IMR-90 (cell line): Measurements from ENCODE around the gene ISG20. TPM values are rescaled to one million over a fixed set of nuclear protein-coding genes. Genes with fewer than 3 reads are reported as not detected.

Source experiments
- ATAC-seq: fragments of 200-7000 bp; cut with Tn5 transposase; 2 replicates; pipeline ENCODE4 v1.9.1; 2020; ENCODE audit warnings: low read depth, mild to moderate bottlenecking, moderate library complexity
- BruUV-seq: library from RNA; stranded (reverse); fragments of 400-500 nt; replicated peaks from 2 replicates; lab custom pipeline; 2021; lab: Mats Ljungman, UMichigan
- CTCF ChIA-PET: fragments of 300-600 bp; formaldehyde crosslinking; extraction: SDS; loops from one replicate; lab custom pipeline; 2021; ENCODE audit warnings: antibody characterized with exemption; lab: Yijun Ruan, JAX
- POLR2A ChIA-PET: fragments of 300-600 bp; sonication (Branson Sonifier 250); formaldehyde crosslinking; loops from one replicate; lab custom pipeline; 2022; ENCODE audit warnings: antibody characterized with exemption; ENCODE audit not compliant: unreplicated experiment; lab: Charles Lee
- DNase-seq: peaks from one replicate; pipeline ENCODE4 v3.0.0; 2013
- H2AFZ ChIP-seq: replicated peaks from 2 replicates; pipeline ENCODE3; 2013; ENCODE audit warnings: low read length, mild to moderate bottlenecking; ENCODE audit not compliant: poor library complexity
- H2AK5ac ChIP-seq: 2 replicates; pipeline ENCODE4 v1.6.1; 2013; ENCODE audit warnings: low read depth, low read length, inconsistent platforms
- H2AK9ac ChIP-seq: replicated peaks from 2 replicates; pipeline ENCODE3; 2013; ENCODE audit warnings: mild to moderate bottlenecking, low read depth, low read length, moderate library complexity; ENCODE audit not compliant: poor library complexity
- H2BK120ac ChIP-seq: 2 replicates; pipeline ENCODE4 v1.6.1; 2013; ENCODE audit warnings: low read depth, low read length, inconsistent platforms
- H2BK15ac ChIP-seq: 3 replicates; pipeline ENCODE4 v1.6.1; 2013; ENCODE audit warnings: low read depth, low read length, inconsistent platforms
- H2BK20ac ChIP-seq: 2 replicates; pipeline ENCODE4 v1.6.1; 2013; ENCODE audit warnings: low read depth, mild to moderate bottlenecking, inconsistent platforms, low read length, moderate library complexity
- H2BK5ac ChIP-seq: 2 replicates; pipeline ENCODE4 v1.6.1; 2013; ENCODE audit warnings: mild to moderate bottlenecking, low read depth, low read length, inconsistent platforms; ENCODE audit not compliant: poor library complexity, severe bottlenecking
- H3K14ac ChIP-seq: replicated peaks from 2 replicates; pipeline ENCODE4 v1.6.1; 2013; ENCODE audit warnings: low read depth, low read length, inconsistent platforms
- H3K18ac ChIP-seq: 2 replicates; pipeline ENCODE4 v1.6.1; 2013; ENCODE audit warnings: low read depth, low read length, control low read depth
- H3K23ac ChIP-seq: 2 replicates; pipeline ENCODE4 v1.6.1; 2013; ENCODE audit warnings: low read depth, low read length, inconsistent platforms
- H3K27ac ChIP-seq: 2 replicates; pipeline ENCODE4 v1.5.1; 2013; ENCODE audit warnings: mild to moderate bottlenecking, control low read depth, low read length; ENCODE audit not compliant: insufficient read depth
- H3K27me3 ChIP-seq: 2 replicates; pipeline ENCODE4 v1.6.1; 2013; ENCODE audit warnings: low read length; ENCODE audit not compliant: control insufficient read depth, insufficient read depth
- H3K36me3 ChIP-seq: 2 replicates; pipeline ENCODE4 v1.6.1; 2013; ENCODE audit warnings: low read length, mixed read lengths; ENCODE audit not compliant: control insufficient read depth, insufficient read depth
- H3K4ac ChIP-seq: 2 replicates; pipeline ENCODE4 v1.6.1; 2013; ENCODE audit warnings: low read depth, low read length, inconsistent platforms
- H3K4me1 ChIP-seq: 2 replicates; pipeline ENCODE4 v1.6.1; 2013; ENCODE audit warnings: low read length, mixed read lengths; ENCODE audit not compliant: control insufficient read depth, insufficient read depth
- H3K4me2 ChIP-seq: 2 replicates; pipeline ENCODE4 v1.6.1; 2013; ENCODE audit warnings: low read depth, mild to moderate bottlenecking, control low read depth, low read length, moderate library complexity
- H3K4me3 ChIP-seq: 2 replicates; pipeline ENCODE4 v1.5.1; 2013; ENCODE audit warnings: low read depth, mild to moderate bottlenecking, control low read depth, low read length, moderate library complexity; ENCODE audit not compliant: insufficient read depth
- H3K56ac ChIP-seq: 2 replicates; pipeline ENCODE4 v1.6.1; 2013; ENCODE audit warnings: low read length, inconsistent platforms; ENCODE audit not compliant: insufficient read depth; ENCODE audit errors: extremely low read depth
- H3K79me1 ChIP-seq, 2 experiments: 2 replicates each; pipeline ENCODE4 v1.6.1; 2013; ENCODE audit warnings: low read length in 2 of 2, inconsistent platforms in 1 of 2, low read depth in 1 of 2
- H3K9ac ChIP-seq: 2 replicates; pipeline ENCODE4 v1.6.1; 2013; ENCODE audit warnings: low read depth, low read length, control low read depth
- H3K9me1 ChIP-seq: 2 replicates; pipeline ENCODE4 v1.6.1; 2013; ENCODE audit warnings: low read length, inconsistent platforms; ENCODE audit not compliant: insufficient read depth
- H3K9me3 ChIP-seq: 2 replicates; pipeline ENCODE4 v1.6.1; 2013; ENCODE audit warnings: low read length; ENCODE audit not compliant: control insufficient read depth, insufficient read depth
- H4K20me1 ChIP-seq: 2 replicates; pipeline ENCODE4 v1.6.1; 2013; ENCODE audit warnings: low read length, inconsistent platforms; ENCODE audit not compliant: insufficient read depth
- H4K5ac ChIP-seq: 2 replicates; pipeline ENCODE4 v1.6.1; 2013; ENCODE audit warnings: mild to moderate bottlenecking, low read depth, low read length, control low read depth
- H4K8ac ChIP-seq, 2 experiments: 2 replicates each; pipeline ENCODE4 v1.6.1; 2013; ENCODE audit warnings: low read depth in 2 of 2, low read length in 2 of 2, control low read depth in 1 of 2, inconsistent platforms in 1 of 2
- H4K91ac ChIP-seq: 2 replicates; pipeline ENCODE4 v1.6.1; 2013; ENCODE audit warnings: low read depth, low read length, inconsistent platforms; ENCODE audit not compliant: insufficient read depth
- BHLHE40 ChIP-seq: fragments of 150-350 bp; IDR thresholded peaks from 2 replicates; pipeline ENCODE4 v1.6.1; 2016; ENCODE audit warnings: mild to moderate bottlenecking, low read depth, low read length
- CEBPB ChIP-seq: IDR thresholded peaks from 2 replicates; pipeline ENCODE4 v1.6.1; 2012; ENCODE audit warnings: low read depth, low read length, improper control_type of control experiment
- CHD1 ChIP-seq: IDR thresholded peaks from 2 replicates; pipeline ENCODE4 v1.6.1; 2012; ENCODE audit warnings: low read depth, low read length, improper control_type of control experiment
- FOS ChIP-seq: fragments of 150-350 bp; IDR thresholded peaks from 2 replicates; pipeline ENCODE4 v1.6.1; 2016; ENCODE audit warnings: low read depth, low read length
- MAFK ChIP-seq: IDR thresholded peaks from 2 replicates; pipeline ENCODE4 v1.6.1; 2012; ENCODE audit warnings: low read depth, low read length, improper control_type of control experiment
- MAZ ChIP-seq: IDR thresholded peaks from 2 replicates; pipeline ENCODE4 v1.6.1; 2012; ENCODE audit warnings: low read depth, mild to moderate bottlenecking, low read length, improper control_type of control experiment, moderate library complexity, borderline replicate concordance
- MXI1 ChIP-seq: IDR thresholded peaks from 2 replicates; pipeline ENCODE4 v1.6.1; 2012; ENCODE audit warnings: low read depth, mild to moderate bottlenecking, low read length, moderate library complexity, borderline replicate concordance
- NFE2L2 ChIP-seq: fragments of 150-350 bp; IDR thresholded peaks from 2 replicates; pipeline ENCODE4 v1.6.1; 2016; ENCODE audit warnings: low read depth, mild to moderate bottlenecking, low read length
- RAD21 ChIP-seq: IDR thresholded peaks from 2 replicates; pipeline ENCODE4 v1.6.1; 2012; ENCODE audit warnings: low read length, improper control_type of control experiment
- RCOR1 ChIP-seq: IDR thresholded peaks from 2 replicates; pipeline ENCODE4 v1.6.1; 2012; ENCODE audit warnings: mild to moderate bottlenecking, low read length, improper control_type of control experiment; ENCODE audit not compliant: insufficient replicate concordance
- RFX5 ChIP-seq: IDR thresholded peaks from 2 replicates; pipeline ENCODE4 v1.8.0; 2012; ENCODE audit warnings: low read depth, mild to moderate bottlenecking, low read length, moderate library complexity
- SMC3 ChIP-seq: fragments of 150-350 bp; IDR thresholded peaks from 2 replicates; pipeline ENCODE4 v1.6.1; 2016; ENCODE audit warnings: low read depth, mild to moderate bottlenecking, antibody characterized with exemption, low read length, moderate library complexity
- WGBS, 2 experiments: methylation state at CpG; one replicate each; pipeline versions ENCODE4 v1.1.5 to v1.1.7; 2013; ENCODE audit warnings: missing lambda C conversion rate in 2 of 2; ENCODE audit not compliant: insufficient read length in 1 of 2; ENCODE audit errors: extremely low coverage in 2 of 2; 5-methylcytosine and 5-hydroxymethylcytosine counted together
- dilution Hi-C: fragments of 300-500 bp; cut with HindIII; formaldehyde crosslinking; loops from one replicate; pipeline ENCODE4 v1.14.3; 2018; ENCODE audit warnings: low sequenced_read_pairs; ENCODE audit not compliant: unreplicated experiment
- in situ Hi-C: fragments of 300-500 bp; cut with MboI; formaldehyde crosslinking; loops from 3 replicates; pipeline ENCODE4 v1.14.3; 2019; ENCODE audit warnings: low sequenced_read_pairs, inconsistent platforms, mixed read lengths
- intact Hi-C: fragments of 100-400 bp; cut with micrococcal nuclease; formaldehyde crosslinking; loops from 2 replicates; pipeline ENCODE4 v1.10.0; 2022
- polyA plus RNA-seq, 3 experiments: library from polyadenylated mRNA; depleted of rRNA; stranded (reverse); fragments of >200 nt; gene quantifications; 2 replicates each; pipeline ENCODE4 v1.2.3, GENCODE V29; 2012; ENCODE audit warnings: low replicate concordance in 1 of 3
- total RNA-seq: library from RNA; depleted of rRNA; stranded (reverse); fragments of >200 nt; gene quantifications from 2 replicates; pipeline ENCODE4 v1.2.3, GENCODE V29; 2012
- TF ChIP-seq, protein P1 (sequence below): fragments of 150-350 bp; IDR thresholded peaks from 2 replicates; pipeline ENCODE4 v1.6.1; 2016; ENCODE audit warnings: low read depth, mild to moderate bottlenecking, low read length, moderate library complexity, borderline replicate concordance
- TF ChIP-seq, protein P2 (sequence below): fragments of 150-350 bp; IDR thresholded peaks from 2 replicates; pipeline ENCODE4 v1.6.1; 2017; ENCODE audit warnings: mild to moderate bottlenecking, antibody characterized with exemption, low read length, low read depth
- TF ChIP-seq, protein P3 (sequence below): conservative IDR thresholded peaks from 2 replicates; pipeline ENCODE4 v1.5.1; 2012; ENCODE audit warnings: mild to moderate bottlenecking, low read depth, low read length, improper control_type of control experiment

Gene ISG20
- total and polyA plus RNA-seq, 2 of the 4 experiments (the other 2 are of a cell fraction) = 0.72 to 1.2 TPM

DNA sequence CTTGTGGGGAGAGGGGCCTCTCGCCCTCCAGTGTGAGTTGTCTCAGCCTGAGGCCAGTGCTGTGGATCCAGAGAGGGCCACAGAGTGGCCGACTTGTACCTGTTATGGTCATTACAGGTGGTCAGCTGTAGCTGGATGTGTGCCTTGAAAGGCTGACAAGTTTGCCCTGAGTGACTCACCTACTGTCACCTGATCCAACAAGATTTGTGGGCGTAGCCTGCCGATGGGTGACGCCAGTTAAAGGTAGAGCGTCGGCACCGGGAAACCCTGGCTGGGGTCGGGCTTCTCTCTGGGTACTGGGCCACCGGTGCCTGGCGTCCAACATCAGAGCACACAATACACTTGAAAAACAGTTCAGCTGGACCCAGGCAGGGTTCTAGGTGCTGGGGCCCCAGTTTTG, 2.8 kb upstream of the ISG20 start:
- H2BK120ac ChIP-seq = no peak overlapping the region
- no peak overlapping the region for H3K14ac ChIP-seq
- no peak for DNase-seq
- CTCF ChIA-PET = no interaction called here
- dilution Hi-C loops = no loop called here
- no peak overlapping the region for H3K4me3 ChIP-seq
- in situ Hi-C loops = no loop called here
- H3K9me1 ChIP-seq = peaks cover 11% of the 10 kb centered on the region
- no peak overlapping the region for H2BK20ac ChIP-seq
- POLR2A ChIA-PET = no interaction called here
- no peak overlapping the region for H3K4me2 ChIP-seq
- H3K4me1 ChIP-seq = peaks cover 18% of the 10 kb centered on the region
- no peak for TF ChIP-seq CHD1
- TF ChIP-seq RFX5 = no peak
- TF ChIP-seq, protein P1, sequence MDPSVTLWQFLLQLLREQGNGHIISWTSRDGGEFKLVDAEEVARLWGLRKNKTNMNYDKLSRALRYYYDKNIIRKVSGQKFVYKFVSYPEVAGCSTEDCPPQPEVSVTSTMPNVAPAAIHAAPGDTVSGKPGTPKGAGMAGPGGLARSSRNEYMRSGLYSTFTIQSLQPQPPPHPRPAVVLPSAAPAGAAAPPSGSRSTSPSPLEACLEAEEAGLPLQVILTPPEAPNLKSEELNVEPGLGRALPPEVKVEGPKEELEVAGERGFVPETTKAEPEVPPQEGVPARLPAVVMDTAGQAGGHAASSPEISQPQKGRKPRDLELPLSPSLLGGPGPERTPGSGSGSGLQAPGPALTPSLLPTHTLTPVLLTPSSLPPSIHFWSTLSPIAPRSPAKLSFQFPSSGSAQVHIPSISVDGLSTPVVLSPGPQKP = no peak
- TF ChIP-seq NFE2L2 = no peak
- no peak for TF ChIP-seq CEBPB
- no peak for TF ChIP-seq RCOR1
- TF ChIP-seq MXI1 = no peak
- TF ChIP-seq, protein P2, sequence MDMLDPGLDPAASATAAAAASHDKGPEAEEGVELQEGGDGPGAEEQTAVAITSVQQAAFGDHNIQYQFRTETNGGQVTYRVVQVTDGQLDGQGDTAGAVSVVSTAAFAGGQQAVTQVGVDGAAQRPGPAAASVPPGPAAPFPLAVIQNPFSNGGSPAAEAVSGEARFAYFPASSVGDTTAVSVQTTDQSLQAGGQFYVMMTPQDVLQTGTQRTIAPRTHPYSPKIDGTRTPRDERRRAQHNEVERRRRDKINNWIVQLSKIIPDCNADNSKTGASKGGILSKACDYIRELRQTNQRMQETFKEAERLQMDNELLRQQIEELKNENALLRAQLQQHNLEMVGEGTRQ = no peak; the same call in 1 of the 2 replicates
- no peak for TF ChIP-seq SMC3
- no peak for TF ChIP-seq BHLHE40
- TF ChIP-seq, protein P3, sequence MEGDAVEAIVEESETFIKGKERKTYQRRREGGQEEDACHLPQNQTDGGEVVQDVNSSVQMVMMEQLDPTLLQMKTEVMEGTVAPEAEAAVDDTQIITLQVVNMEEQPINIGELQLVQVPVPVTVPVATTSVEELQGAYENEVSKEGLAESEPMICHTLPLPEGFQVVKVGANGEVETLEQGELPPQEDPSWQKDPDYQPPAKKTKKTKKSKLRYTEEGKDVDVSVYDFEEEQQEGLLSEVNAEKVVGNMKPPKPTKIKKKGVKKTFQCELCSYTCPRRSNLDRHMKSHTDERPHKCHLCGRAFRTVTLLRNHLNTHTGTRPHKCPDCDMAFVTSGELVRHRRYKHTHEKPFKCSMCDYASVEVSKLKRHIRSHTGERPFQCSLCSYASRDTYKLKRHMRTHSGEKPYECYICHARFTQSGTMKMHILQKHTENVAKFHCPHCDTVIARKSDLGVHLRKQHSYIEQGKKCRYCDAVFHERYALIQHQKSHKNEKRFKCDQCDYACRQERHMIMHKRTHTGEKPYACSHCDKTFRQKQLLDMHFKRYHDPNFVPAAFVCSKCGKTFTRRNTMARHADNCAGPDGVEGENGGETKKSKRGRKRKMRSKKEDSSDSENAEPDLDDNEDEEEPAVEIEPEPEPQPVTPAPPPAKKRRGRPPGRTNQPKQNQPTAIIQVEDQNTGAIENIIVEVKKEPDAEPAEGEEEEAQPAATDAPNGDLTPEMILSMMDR = no peak
- TF ChIP-seq RAD21 = no peak
- no peak for TF ChIP-seq FOS
- no peak for TF ChIP-seq MAZ
- TF ChIP-seq MAFK = no peak
- H3K18ac ChIP-seq = no peak overlapping the region
- no peak overlapping the region for H4K91ac ChIP-seq
- H3K23ac ChIP-seq = no peak overlapping the region
- H2BK15ac ChIP-seq = no peak overlapping the region
- H2AFZ ChIP-seq = no peak overlapping the region
- no peaks in the 10 kb centered on the region for H3K27me3 ChIP-seq
- no peak overlapping the region for H2AK5ac ChIP-seq
- H2AK9ac ChIP-seq = no peak overlapping the region
- H2BK5ac ChIP-seq = no peak overlapping the region
- no peak overlapping the region for H3K9ac ChIP-seq
- ATAC-seq = no peak
- H3K79me1 ChIP-seq = peaks cover 12 to 63% of the 10 kb centered on the region in 2 experiments
- intact Hi-C loops = no loop called here
- no TSS peak for BruUV-seq
- no peak overlapping the region for H3K4ac ChIP-seq
- no peak overlapping the region for H4K5ac ChIP-seq
- peaks cover 19% of the 10 kb centered on the region for H3K36me3 ChIP-seq
- no peak overlapping the region for H4K8ac ChIP-seq
- peaks cover 37% of the 10 kb centered on the region for H4K20me1 ChIP-seq
- WGBS, 2 experiments = 88% methylated on average over 7 of the region's 11 CpGs; no CpG with 5 or more reads in 1 of the 2 experiments
- H3K56ac ChIP-seq = no peak overlapping the region
- H3K9me3 ChIP-seq = no peaks in the 10 kb centered on the region
- no peak overlapping the region for H3K27ac ChIP-seq
